ENCODE measurements around the gene DBX1.
A peak's percentile ranks its signal among the peaks of the same experiment; 100 is the strongest.

DBX1 gene

GRCh38 chr11:20159466-20160381 lies 551 bp downstream of the DBX1 start:
- Mint-ChIP-seq H3K4me1 (peaks cover 67% of the 10 kb centered on the region), H3K27ac (no peak overlapping the region), H3K4me3 (no peak overlapping the region), H3K36me3 (ENCODE audit: low read depth) (no peaks in the 10 kb centered on the region), H3K27me3 (ENCODE audit: low read depth, poor library complexity) (peaks cover 100% of the 10 kb centered on the region), H3K9me3 (peaks cover 5% of the 10 kb centered on the region)
- no peak for TF ChIP-seq CTCF (IDR thresholded peaks at IDR 0.05)
- no peak for DNase-seq

- DNase-seq = peak; percentile 91
- H3K36me3 Mint-ChIP-seq (ENCODE audit: low read depth) = no peaks in the 10 kb centered on the region
- no peak overlapping the region for H3K27ac Mint-ChIP-seq
- H3K9me3 Mint-ChIP-seq = peaks cover 5% of the 10 kb centered on the region
- peaks cover 100% of the 10 kb centered on the region for H3K27me3 Mint-ChIP-seq (ENCODE audit: low read depth, poor library complexity)
- TF ChIP-seq CTCF (IDR thresholded peaks at IDR 0.05) = no peak
- peaks cover 60% of the 10 kb centered on the region for H3K4me1 Mint-ChIP-seq
- no peak overlapping the region for H3K4me3 Mint-ChIP-seq
Measured at GRCh38 chr11:20158597-20159257, 1.5 kb downstream of the DBX1 start.

GRCh38 chr11:20157728-20158127 lies 2.5 kb downstream of the DBX1 start:
- peaks cover 50% of the 10 kb centered on the region for H3K4me1 Mint-ChIP-seq
- no peak overlapping the region for H3K27ac Mint-ChIP-seq
- no peak for TF ChIP-seq CTCF (IDR thresholded peaks at IDR 0.05)
- peaks cover 100% of the 10 kb centered on the region for H3K27me3 Mint-ChIP-seq (ENCODE audit: low read depth, poor library complexity)
- DNase-seq = no peak
- peak overlapping the region; percentile 66 for H3K4me3 Mint-ChIP-seq
- H3K36me3 Mint-ChIP-seq (ENCODE audit: low read depth) = no peaks in the 10 kb centered on the region
- peaks cover 5% of the 10 kb centered on the region for H3K9me3 Mint-ChIP-seq

GRCh38 chr11:20156876-20157613 lies 3.2 kb downstream of the DBX1 start:
- Mint-ChIP-seq H3K27ac (no peak overlapping the region), H3K27me3 (ENCODE audit: low read depth, poor library complexity) (peaks cover 96% of the 10 kb centered on the region), H3K4me3 (peak overlapping the region; percentile 66), H3K36me3 (ENCODE audit: low read depth) (no peaks in the 10 kb centered on the region), H3K4me1 (peaks cover 43% of the 10 kb centered on the region), H3K9me3 (peaks cover 5% of the 10 kb centered on the region)
- no peak for TF ChIP-seq CTCF (IDR thresholded peaks at IDR 0.05)
- no peak for DNase-seq

GRCh38 chr11:20156280-20156875 lies 3.9 kb downstream of the DBX1 start:
- DNase-seq = peak; percentile 34
- H3K27me3 Mint-ChIP-seq (ENCODE audit: low read depth, poor library complexity) = peaks cover 91% of the 10 kb centered on the region
- H3K36me3 Mint-ChIP-seq (ENCODE audit: low read depth) = no peaks in the 10 kb centered on the region
- H3K9me3 Mint-ChIP-seq = peaks cover 5% of the 10 kb centered on the region
- peaks cover 38% of the 10 kb centered on the region for H3K4me1 Mint-ChIP-seq
- H3K27ac Mint-ChIP-seq = no peak overlapping the region
- peak overlapping the region; percentile 76 for H3K4me3 Mint-ChIP-seq
- no peak for TF ChIP-seq CTCF (IDR thresholded peaks at IDR 0.05)
